Measurements from ENCODE around the gene MAP3K10. TPM values are rescaled to one million over a fixed set of nuclear protein-coding genes. Genes with fewer than 3 reads are reported as not detected.

MAP3K10 gene
- 11.4 and 11.5 TPM in 2 replicates for total RNA-seq

DNA sequence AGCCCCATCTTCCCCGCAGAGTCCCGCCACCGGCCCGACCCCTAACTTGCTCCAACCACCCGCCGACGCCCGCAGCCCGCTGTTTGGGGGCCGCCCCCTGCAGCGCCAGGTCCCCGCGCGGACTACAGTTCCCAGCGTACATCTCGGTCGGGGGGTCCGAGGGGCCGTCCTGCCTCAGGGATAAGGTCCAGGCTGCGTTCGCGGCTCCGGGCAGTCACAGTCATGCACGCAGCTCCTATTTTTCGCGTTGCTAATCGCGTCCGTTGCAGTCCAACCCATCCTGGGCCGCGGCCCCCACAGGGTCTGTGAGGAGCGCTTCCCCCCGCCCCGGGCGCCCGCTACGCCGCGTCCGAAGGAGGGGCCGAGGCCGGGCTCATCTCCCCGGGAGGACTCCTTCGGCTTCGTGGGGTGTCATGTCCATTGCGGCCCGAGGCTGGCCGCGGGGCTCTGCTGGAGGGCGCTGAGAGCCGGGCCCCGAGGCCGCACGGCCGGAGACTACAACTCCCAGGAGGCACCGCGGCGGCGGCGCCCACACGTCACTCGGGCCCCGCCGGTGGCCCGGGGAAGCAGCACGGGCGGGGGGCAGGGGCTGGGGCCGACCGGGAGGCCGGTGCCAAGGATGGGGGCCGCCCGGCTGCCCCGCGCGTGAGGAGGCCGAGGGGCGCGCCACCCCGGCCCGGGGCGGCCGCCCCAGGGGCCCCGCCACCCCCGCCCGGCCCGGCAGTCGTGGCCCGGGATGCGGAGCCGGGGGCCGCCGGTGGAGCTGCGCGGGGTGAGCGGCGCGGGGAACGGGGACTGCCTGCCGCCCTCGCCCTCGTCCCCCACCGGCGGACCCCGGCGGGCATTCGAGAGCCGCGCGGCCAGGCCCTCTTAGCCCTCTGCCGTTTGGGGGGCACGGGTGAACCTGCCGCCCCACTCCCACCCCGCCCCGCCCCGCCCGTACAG, at the start of gene MAP3K10:
TSS of gene MAP3K10 (plus strand) at position 536 of the 945 bp plus-strand sequence. CDS start 606 bp downstream, outside the sequence.

DNA sequence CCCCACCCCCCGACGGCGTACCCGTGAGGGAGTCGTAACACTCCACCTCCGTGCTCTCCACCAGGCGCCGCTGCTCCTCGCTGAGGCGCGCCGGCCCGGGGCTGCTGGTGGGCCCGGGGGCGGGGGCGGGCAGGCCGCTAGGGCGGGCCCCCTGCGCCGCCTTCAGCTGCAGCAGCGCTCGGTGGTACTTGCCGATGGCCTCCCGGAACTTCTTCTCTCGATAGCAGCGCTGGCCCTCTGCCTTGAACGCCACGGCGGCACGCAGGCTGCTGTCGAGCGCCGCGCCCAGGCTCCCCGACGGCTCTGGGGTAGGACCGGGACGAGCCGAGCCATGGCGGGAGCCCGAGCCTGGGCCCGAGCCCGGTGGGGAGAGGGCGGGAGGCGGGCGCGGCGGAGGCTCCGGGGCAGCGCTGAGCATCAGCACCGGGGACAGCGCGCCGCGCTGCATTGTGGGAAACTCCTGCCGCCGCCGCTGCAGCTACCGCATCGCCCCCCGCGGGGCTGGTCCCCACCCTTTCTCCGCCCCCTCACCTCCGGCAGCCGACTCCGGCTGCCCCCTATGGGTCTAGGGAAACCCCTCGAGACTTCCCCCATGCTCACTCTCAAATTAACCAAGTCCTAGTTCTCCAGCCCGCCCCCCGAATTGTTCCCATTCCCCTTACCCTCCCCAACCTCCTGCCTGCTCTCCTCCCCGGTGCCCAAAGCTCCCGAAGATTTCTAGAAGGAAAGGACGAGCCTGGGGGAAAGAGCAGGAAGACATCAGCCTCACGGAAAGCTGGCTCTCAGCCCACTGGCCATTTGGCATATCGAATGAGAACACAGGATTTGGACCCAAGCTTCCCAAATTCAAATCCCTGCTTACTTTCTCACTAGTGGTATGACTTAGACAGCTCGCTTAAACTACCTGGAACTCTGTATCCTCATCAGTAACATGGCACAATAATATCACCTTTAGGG, 27.0 kb downstream of the MAP3K10 start, which contains the start of gene TTC9B:
TSS of gene TTC9B (minus strand) at position 451 of the 957 bp plus-strand sequence. CDS start at position 448, 3 bp downstream.

Other genes starting within 250 kb of the MAP3K10 start
- 148 and 218 TPM in 2 replicates for gene PSMC4, start 220.3 kb upstream of the MAP3K10 start, total RNA-seq
- gene ZNF546, start 194.4 kb upstream of the MAP3K10 start, total RNA-seq, result 4.2 and 4.3 TPM in 2 replicates
- 11.2 and 13.1 TPM in 2 replicates for gene ZNF780B, start 135.2 kb upstream of the MAP3K10 start, total RNA-seq
- 10.7 and 11.4 TPM in 2 replicates for gene ZNF780A, start 100.5 kb upstream of the MAP3K10 start, total RNA-seq
- not detected in 2 replicates for gene TTC9B, start 27.0 kb downstream of the MAP3K10 start, total RNA-seq
- gene CCNP, start 35.3 kb downstream of the MAP3K10 start, total RNA-seq, result 0.22 TPM in 1 of 2 replicates, not detected in the other
- 97.2 and 146 TPM in 2 replicates for gene AKT2, start 93.9 kb downstream of the MAP3K10 start, total RNA-seq
- gene C19orf47, start 157.0 kb downstream of the MAP3K10 start, total RNA-seq, result 5.3 and 13.0 TPM in 2 replicates
- gene PLD3, start 157.3 kb downstream of the MAP3K10 start, total RNA-seq, result 163 and 356 TPM in 2 replicates
- gene HIPK4, start 198.8 kb downstream of the MAP3K10 start, total RNA-seq, result under 0.01 and 0.14 TPM in 2 replicates
- 1.3 and 2.8 TPM in 2 replicates for gene PRX, start 222.0 kb downstream of the MAP3K10 start, total RNA-seq
- 17.3 and 31.1 TPM in 2 replicates for gene SERTAD1, start 234.6 kb downstream of the MAP3K10 start, total RNA-seq